ENCODE data around the gene NTF3.
"Not testable (repeated sequence)": the region's sequence is repeated elsewhere in the genome, so short reads cannot be mapped to it uniquely, and the experiment has no call there.

NTF3 gene

GRCh38 chr12:5513406-5513805 is 81.5 kb downstream of the NTF3 start:
- DNase-seq, result no peak

GRCh38 chr12:5514016-5514415 is 82.1 kb downstream of the NTF3 start:
- no peak for DNase-seq

DNA sequence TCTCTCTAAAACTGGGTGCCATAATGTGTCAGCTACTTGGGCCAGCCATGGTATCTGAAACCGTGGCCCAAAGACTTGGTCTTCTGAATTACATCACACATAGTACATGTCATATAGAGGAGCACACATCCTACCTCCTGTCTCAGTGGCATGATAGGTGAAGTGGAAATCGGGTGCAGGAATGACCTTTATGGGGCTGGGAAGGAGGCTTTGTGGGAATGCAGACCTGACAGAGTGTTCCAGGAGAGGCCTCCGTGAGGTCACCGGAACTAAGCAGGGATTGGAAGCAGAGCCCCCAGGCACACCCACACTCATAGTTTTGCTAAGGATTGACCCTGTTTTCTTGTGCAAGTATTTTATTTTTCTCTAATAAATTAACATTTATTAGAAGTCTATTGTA is 82.6 kb downstream of the NTF3 start:
- DNase-seq, result no peak

DNA sequence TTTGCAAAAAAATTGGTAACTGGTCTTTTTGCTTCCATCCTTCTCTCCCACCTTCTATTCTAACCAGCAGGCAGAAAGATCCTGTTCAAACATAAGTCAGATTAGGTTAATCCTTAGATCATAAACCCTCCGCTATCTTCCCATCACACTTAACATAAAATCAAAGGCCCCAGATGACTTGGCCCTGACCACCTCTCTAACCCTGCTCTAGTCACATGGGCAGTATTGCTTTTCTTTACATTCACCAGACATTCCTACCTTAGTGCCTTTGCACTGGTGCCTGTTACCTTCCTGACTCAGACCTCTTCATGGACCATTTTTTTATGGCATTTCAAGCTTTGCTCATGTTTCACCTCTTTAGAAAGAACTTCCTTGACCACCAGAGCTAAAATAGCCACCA is 83.5 kb downstream of the NTF3 start:
- no peak for DNase-seq

- DNase-seq, result no peak
Measured at GRCh38 chr12:5516371-5517241, 84.7 kb downstream of the NTF3 start.

DNA sequence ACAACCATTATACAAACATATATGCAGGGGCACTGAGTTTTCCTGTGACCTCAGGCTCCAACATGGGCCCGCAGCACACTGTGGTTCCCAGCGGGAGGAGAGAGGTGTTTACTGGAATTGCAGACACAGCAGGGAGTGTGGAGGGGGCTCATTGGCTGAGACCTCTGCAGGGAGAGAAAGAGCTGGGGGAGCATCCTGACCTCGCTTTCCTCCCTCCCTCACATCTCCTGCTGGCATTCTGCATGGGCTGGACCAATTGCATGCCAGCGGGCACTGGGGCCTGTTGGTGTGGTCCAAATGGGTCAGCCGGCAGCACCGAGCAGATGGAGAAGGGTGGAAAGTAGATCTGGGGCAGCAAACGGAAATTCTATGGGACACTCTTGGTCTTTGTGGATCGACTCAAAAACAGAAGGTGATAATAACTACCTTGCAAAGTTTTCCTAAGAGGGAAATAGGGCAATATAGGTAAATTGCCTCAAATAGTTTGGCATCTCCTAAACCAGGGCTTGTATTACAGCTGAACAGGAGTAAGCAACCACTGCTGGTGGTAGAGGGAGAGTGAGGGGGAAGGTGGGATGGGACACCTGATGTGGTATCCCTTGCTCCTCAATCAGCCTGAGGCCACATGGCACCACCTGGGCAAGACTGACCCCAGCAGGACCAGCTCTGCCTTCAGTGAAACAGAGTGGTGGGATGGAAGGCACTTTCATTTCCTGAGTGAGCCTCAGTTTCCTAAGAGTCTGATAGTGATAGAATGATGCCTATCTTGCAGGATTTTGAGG is 86.9 kb downstream of the NTF3 start:
- no peak for DNase-seq

- no peak for DNase-seq
Measured at GRCh38 chr12:5520037-5520436, 88.1 kb downstream of the NTF3 start.

GRCh38 chr12:5520831-5521230 is 88.9 kb downstream of the NTF3 start:
- DNase-seq, result no peak

- DNase-seq, result no peak
Measured at GRCh38 chr12:5521456-5522325, 89.8 kb downstream of the NTF3 start.

DNA sequence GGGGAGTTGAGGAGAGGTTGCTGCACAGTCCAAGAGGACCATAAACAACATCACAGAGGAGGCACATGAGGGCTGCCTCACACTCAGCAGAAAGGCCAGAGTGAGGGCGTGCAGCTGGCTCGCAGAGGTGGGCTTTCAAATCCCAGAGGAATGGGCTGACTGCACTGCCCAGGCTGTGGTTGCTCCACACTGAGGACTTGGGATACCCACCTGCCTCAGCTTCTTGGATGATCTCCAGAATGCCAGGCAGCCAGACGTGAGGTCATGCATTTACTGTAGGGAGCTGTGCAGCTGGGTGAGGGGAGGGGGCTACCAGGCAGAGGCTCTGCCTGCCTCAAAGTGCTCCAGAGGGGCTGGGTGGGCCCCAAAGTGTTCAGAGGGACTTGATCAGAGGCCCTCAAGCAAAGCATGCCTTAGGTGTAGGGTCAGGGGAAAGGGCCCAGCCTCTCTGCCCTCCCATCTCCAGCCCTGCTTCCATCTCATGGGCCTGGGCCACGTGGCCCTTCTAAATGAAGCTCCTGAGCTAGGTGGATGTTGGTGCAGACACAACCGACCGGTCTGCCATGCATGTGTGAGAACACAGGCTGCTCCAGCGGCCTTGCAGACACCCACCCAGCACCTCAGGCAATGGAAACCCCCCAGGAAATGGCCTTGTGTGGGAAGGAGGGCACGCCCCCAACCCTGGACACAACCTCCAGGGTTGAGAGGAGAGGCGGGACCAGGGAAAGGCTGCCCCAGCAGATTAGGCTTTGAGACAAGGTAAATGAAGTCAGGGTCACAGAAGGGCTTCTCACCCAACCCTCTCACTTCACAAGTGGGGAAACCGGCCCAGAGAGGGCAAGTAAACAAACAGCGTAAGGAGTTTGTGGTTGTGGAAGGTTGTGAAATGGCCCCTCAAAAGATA is 90.8 kb downstream of the NTF3 start:
- no peak for DNase-seq

GRCh38 chr12:5523396-5524115 is 91.6 kb downstream of the NTF3 start:
- no peak for DNase-seq

GRCh38 chr12:5524116-5524768 is 92.3 kb downstream of the NTF3 start:
- DNase-seq, result no peak

DNA sequence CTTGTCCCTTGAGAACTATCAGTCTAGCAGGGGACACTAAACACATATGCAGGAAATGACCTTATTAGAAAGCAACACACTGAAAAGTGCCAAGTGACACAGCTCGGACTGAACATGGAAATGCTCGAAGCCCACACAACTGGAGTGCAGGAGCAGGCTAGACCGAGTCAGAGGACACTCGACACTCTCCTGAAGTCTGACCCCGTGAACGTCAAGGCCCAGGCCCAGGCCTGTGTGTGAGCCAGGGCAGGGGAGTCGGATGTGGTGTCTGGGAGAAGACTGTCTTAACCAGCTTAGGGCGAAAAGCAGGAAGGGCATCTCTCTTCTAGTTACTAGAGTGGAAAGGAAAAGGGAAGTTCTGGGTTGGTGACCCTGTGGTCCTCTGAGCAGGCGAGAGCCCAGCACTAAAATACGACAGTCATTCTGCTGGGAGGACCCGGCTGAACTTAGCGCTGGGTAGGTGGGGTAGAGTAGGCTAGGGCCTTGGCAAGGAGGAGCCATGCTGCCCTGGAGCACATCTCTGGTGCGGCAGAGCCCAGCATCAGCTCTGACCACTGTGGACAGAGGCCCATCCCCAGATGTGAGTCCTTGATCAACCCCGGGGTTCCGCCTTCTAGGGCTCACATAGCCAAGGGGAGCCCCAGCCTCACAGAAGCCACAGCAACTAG is 93.0 kb downstream of the NTF3 start:
- peak; percentile 4 for DNase-seq

DNA sequence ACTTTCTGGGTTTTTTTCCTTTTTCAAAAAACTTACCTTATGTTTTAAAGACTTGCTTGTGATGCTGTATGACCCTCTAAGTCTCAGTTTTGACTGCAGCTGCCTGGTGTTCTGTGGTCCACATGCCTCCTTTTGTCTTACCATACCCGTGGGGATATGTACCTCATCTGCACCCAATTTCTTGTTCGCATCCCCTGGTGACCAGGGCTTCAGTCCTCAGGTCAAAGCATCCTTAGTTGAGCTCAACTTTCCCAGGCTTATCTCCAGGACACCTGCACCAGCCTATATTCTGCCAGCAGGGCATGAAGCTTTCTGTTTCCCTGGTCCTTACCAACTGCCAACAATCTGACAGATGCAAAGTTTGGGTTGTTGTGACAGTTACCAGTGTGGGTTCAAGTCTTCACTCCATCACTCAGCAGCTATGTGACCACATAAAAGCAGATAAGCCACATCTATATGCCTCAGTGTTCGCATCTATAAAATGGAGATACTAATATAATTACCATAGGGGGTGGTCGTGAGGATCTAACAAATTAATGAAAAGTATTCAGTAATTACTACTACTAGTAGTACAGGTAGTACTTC is 94.0 kb downstream of the NTF3 start:
- DNase-seq, result no peak

GRCh38 chr12:5533368-5533767 is 101.5 kb downstream of the NTF3 start:
- DNase-seq, result no peak

DNA sequence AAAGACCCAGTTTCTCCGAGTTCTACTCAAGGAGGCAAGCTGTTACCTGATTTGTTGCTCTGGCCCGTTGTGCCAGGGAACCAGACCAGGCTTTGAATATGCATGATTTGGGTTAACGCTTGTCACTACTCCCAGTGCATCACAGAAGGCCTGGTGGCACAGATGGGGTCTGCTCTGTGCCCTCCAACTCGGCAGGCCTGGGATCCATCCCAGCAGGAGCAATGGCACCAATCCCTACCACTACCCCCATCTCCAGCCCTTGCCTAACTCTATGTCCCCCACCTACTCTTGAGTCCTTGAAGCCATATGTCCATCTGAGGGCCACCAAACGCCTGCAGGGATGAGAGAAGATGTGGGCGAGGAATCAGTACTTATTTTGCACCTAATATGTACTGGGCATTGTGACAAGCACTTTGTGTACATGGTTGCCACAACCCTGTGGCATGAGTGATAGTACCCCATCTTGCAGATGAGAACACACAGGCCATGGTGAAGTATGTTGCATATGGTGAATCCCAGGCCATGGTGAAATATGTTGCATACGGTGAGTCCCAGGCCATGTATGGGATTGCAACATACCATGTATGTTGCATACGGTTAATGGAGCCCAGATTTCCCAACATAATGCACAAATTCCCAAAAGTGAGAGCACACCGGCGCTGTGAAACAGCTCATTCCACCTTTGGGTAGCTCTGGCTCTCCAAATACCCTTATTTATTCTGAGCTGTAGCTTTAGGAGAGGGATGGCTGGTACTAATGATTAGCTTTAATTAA is 102.7 kb downstream of the NTF3 start:
- no peak for DNase-seq

- no peak for DNase-seq
Measured at GRCh38 chr12:5535541-5535940, 103.6 kb downstream of the NTF3 start.

- not testable (repeated sequence) for DNase-seq
Measured at GRCh38 chr12:5537026-5537615, 105.2 kb downstream of the NTF3 start.

DNA sequence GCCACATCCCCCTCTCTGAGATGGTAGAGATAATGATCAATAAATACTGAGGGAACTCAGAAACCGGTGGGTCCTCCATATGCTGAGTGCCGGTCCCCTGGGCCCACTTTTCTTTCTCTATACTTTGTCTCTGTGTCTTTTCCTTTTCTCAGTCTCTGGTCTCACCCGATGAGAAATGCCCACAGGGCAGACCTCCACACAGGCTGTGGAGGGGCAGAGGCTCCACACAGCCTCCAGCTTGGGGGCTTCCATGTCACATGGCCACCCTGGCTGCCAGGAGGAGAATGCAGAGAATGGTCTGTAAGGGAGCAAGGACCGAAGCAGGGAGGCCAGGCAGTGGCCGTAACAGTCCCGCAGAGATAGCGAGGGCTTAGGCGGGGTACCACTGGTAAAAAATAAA is 105.9 kb downstream of the NTF3 start:
- DNase-seq, result no peak
